H9 (cell line): ENCODE data around the gene PXDN. TPM values are rescaled to one million over a fixed set of nuclear protein-coding genes. Genes with fewer than 3 reads are reported as not detected.

Experiments
- DNase-seq: peaks from one replicate; pipeline ENCODE4 v3.0.0-alpha.2; 2017
- H2AFZ ChIP-seq: one replicate; pipeline ENCODE4 v1.6.1; 2013; ENCODE audit warnings: mild to moderate bottlenecking, low read length, control low read depth, moderate library complexity
- H2AK5ac ChIP-seq: 2 replicates; pipeline ENCODE4 v1.6.1; 2013; ENCODE audit warnings: low read length, control low read depth, mixed read lengths; ENCODE audit not compliant: insufficient read length
- H2BK120ac ChIP-seq: one replicate; pipeline ENCODE4 v1.6.1; 2013; ENCODE audit warnings: low read depth, mild to moderate bottlenecking, low read length, control low read depth, inconsistent platforms; ENCODE audit not compliant: poor library complexity, severe bottlenecking
- H2BK12ac ChIP-seq: 2 replicates; pipeline ENCODE4 v1.6.1; 2013; ENCODE audit warnings: low read length, control low read depth, mixed read lengths, low read depth; ENCODE audit not compliant: insufficient read length
- H2BK15ac ChIP-seq: 2 replicates; pipeline ENCODE4 v1.6.1; 2013; ENCODE audit warnings: low read depth, low read length, control low read depth
- H2BK20ac ChIP-seq: one replicate; pipeline ENCODE4 v1.6.1; 2013; ENCODE audit warnings: low read depth, mild to moderate bottlenecking, low read length, control low read depth, inconsistent platforms; ENCODE audit not compliant: poor library complexity, severe bottlenecking
- H2BK5ac ChIP-seq: 2 replicates; pipeline ENCODE4 v1.6.1; 2013; ENCODE audit warnings: low read length, control low read depth, mixed read lengths; ENCODE audit not compliant: insufficient read length
- H3K14ac ChIP-seq: 2 replicates; pipeline ENCODE4 v1.6.1; 2013; ENCODE audit warnings: low read length, control low read depth; ENCODE audit not compliant: insufficient read depth
- H3K18ac ChIP-seq: 2 replicates; pipeline ENCODE4 v1.6.1; 2013; ENCODE audit warnings: low read depth, mild to moderate bottlenecking, mixed read lengths, low read length, control low read depth; ENCODE audit not compliant: insufficient read length
- H3K23ac ChIP-seq: 2 replicates; pipeline ENCODE4 v1.6.1; 2013; ENCODE audit warnings: low read length, control low read depth, mixed read lengths, low read depth; ENCODE audit not compliant: insufficient read length
- H3K23me2 ChIP-seq: 2 replicates; pipeline ENCODE4 v1.6.1; 2013; ENCODE audit warnings: low read depth, mild to moderate bottlenecking, mixed read lengths, low read length, control low read depth; ENCODE audit not compliant: insufficient read length, poor library complexity, severe bottlenecking
- H3K27ac ChIP-seq: 2 replicates; pipeline ENCODE4 v1.5.1; 2013; ENCODE audit warnings: low read length, control low read depth, mixed read lengths, low read depth; ENCODE audit not compliant: insufficient read length
- H3K27me3 ChIP-seq: 2 replicates; pipeline ENCODE4 v1.6.1; 2013; ENCODE audit warnings: low read length, control low read depth, inconsistent platforms; ENCODE audit not compliant: insufficient read depth
- H3K4ac ChIP-seq: 2 replicates; pipeline ENCODE4 v1.6.1; 2013; ENCODE audit warnings: low read depth, mild to moderate bottlenecking, control low read depth, inconsistent platforms, low read length, moderate library complexity
- H3K4me1 ChIP-seq: 2 replicates; pipeline ENCODE4 v1.6.1; 2013; ENCODE audit warnings: low read length, control low read depth, inconsistent platforms; ENCODE audit not compliant: insufficient read depth
- H3K4me2 ChIP-seq: 2 replicates; pipeline ENCODE4 v1.6.1; 2013; ENCODE audit warnings: low read length, control low read depth, mixed read lengths; ENCODE audit not compliant: insufficient read length, insufficient read depth
- H3K56ac ChIP-seq: 2 replicates; pipeline ENCODE4 v1.6.1; 2013; ENCODE audit warnings: low read depth, mild to moderate bottlenecking, mixed read lengths, low read length, control low read depth; ENCODE audit not compliant: insufficient read length
- H3K79me1 ChIP-seq: 2 replicates; pipeline ENCODE4 v1.6.1; 2013; ENCODE audit warnings: low read depth, mild to moderate bottlenecking, moderate library complexity, low read length, control low read depth, inconsistent platforms; ENCODE audit not compliant: insufficient read depth, poor library complexity, severe bottlenecking
- H3K79me2 ChIP-seq: 2 replicates; pipeline ENCODE4 v1.6.1; 2013; ENCODE audit warnings: low read length, control low read depth, inconsistent platforms; ENCODE audit not compliant: insufficient read depth
- H3K9ac ChIP-seq: 2 replicates; pipeline ENCODE4 v1.6.1; 2013; ENCODE audit warnings: low read length, control low read depth, mixed read lengths; ENCODE audit not compliant: insufficient read length; ENCODE audit errors: extremely low read depth
- H3K9me3 ChIP-seq: one replicate; pipeline ENCODE4 v1.6.1; 2013; ENCODE audit warnings: low read depth, low read length, inconsistent platforms; ENCODE audit not compliant: control insufficient read depth
- H3T11ph ChIP-seq: one replicate; pipeline ENCODE4 v1.6.1; 2013; ENCODE audit warnings: mild to moderate bottlenecking, low read length, control low read depth, inconsistent platforms
- H4K20me1 ChIP-seq: one replicate; pipeline ENCODE4 v1.6.1; 2013; ENCODE audit not compliant: control insufficient read depth, insufficient read length, insufficient read depth
- H4K5ac ChIP-seq: 2 replicates; pipeline ENCODE4 v1.6.1; 2013; ENCODE audit warnings: low read depth, mild to moderate bottlenecking, mixed read lengths, low read length, control low read depth; ENCODE audit not compliant: insufficient read length
- H4K8ac ChIP-seq: replicated peaks from 2 replicates; pipeline ENCODE4 v1.6.1; 2013; ENCODE audit warnings: low read length, control low read depth, mixed read lengths, low read depth; ENCODE audit not compliant: insufficient read length
- H4K91ac ChIP-seq: 2 replicates; pipeline ENCODE4 v1.6.1; 2013; ENCODE audit warnings: low read depth, mild to moderate bottlenecking, moderate library complexity, mixed read lengths, low read length, control low read depth; ENCODE audit not compliant: insufficient read length
- H3K27ac Mint-ChIP-seq, 3 experiments: 2 replicates in 2 of 3; 3 replicates in 1 of 3; pipeline ENCODE4 v1.8.0; 2020 to 2021; ENCODE audit warnings: mixed read lengths in 3 of 3, mild to moderate bottlenecking in 1 of 3, moderate library complexity in 1 of 3
- H3K27me3 Mint-ChIP-seq: 2 replicates; pipeline ENCODE4 v1.8.0; 2021; ENCODE audit warnings: low read depth, mild to moderate bottlenecking, moderate library complexity, mixed read lengths
- H3K36me3 Mint-ChIP-seq, 3 experiments: 2 replicates in 2 of 3; 3 replicates in 1 of 3; pipeline ENCODE4 v1.8.0; 2020 to 2021; ENCODE audit warnings: low read depth in 3 of 3, mixed read lengths in 3 of 3; ENCODE audit not compliant: insufficient read depth in 1 of 3
- H3K4me1 Mint-ChIP-seq, 2 experiments: 2 replicates each; pipeline ENCODE4 v1.8.0; 2020; ENCODE audit warnings: mixed read lengths in 2 of 2
- H3K4me3 Mint-ChIP-seq, 2 experiments: 2 replicates in 1 of 2; 3 replicates in 1 of 2; pipeline ENCODE4 v1.8.0; 2020 to 2021; ENCODE audit warnings: mild to moderate bottlenecking in 2 of 2, mixed read lengths in 2 of 2, moderate library complexity in 1 of 2
- H3K9me3 Mint-ChIP-seq, 2 experiments: 2 replicates in 1 of 2; 3 replicates in 1 of 2; pipeline ENCODE4 v1.8.0; 2020; ENCODE audit warnings: mild to moderate bottlenecking in 2 of 2, mixed read lengths in 2 of 2, moderate library complexity in 1 of 2
- WGBS: extraction: QIAGEN DNeasy Blood & Tissue Kit; methylation state at CpG from one replicate; pipeline ENCODE4 v1.1.7; 2013; ENCODE audit warnings: missing lambda C conversion rate, low lambda C conversion rate, mixed read lengths; ENCODE audit not compliant: insufficient read length; ENCODE audit errors: extremely low coverage; 5-methylcytosine and 5-hydroxymethylcytosine counted together
- total RNA-seq: library from RNA; stranded (reverse); gene quantifications from 2 replicates; pipeline ENCODE4 v1.2.1, GENCODE V29; 2021
- TF ChIP-seq, protein P1 (sequence below): fragments of 200-600 bp; sonication (generic); conservative IDR thresholded peaks from 3 replicates; pipeline ENCODE4 v1.8.0; 2021; ENCODE audit warnings: antibody characterized with exemption, mild to moderate bottlenecking

Gene PXDN
- total RNA-seq, 1 experiment from 2014 or later = 146 TPM

DNA sequence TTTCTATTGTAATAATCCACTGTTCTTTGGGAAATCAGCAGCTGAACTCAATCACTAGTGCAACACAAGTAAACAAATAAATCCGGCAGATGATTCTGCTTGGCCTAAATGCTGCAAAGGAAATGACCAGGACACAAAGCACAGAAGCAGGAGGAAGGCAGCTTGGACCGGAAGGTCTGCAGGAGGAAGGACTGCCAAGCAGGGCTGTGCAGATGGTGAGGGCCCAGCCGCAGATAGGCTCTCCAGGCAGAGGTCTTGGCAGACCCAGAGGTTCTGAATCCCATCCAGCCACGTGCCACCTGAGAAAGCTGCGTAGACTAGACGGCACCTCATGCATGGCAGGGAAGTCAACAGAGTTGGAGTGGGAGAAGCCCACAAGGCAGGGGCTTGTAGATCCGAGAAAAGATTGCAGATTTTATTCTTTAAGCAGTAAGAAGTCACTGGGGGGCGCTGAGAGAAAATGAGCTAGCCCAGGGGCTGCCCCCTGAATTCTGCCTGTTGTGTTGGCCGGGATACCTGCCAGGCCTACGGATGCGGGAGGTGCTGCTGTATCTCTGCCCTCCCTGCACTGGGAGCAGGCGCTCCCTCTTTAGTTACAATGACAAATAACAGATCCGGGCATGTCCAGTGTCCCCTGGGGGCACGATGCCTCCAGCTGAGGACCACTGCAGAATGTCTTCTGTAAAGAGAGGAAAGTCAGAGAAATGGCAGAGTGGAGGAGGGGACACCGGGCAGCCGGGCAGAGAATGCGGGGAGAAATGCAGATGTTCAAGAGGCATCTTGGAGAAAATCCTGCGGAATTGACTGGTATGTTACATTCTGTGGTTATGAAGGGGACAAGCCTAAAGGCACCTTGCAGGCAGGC, 153.5 kb downstream of the PXDN start:
- Mint-ChIP-seq H3K36me3 (no peaks in the 10 kb centered on the region), H3K27ac (peak overlapping the region; percentile 8 to 84 (median 59); a peak in 6 of 7 replicates)

More for the DNA sequence above, 153.5 kb downstream of the PXDN start:
- Histone ChIP-seq H3K18ac (no peak overlapping the region), H3K4me1 (peaks cover 3% of the 10 kb centered on the region; the same call in 1 of the 2 replicates), H2AK5ac (no peak overlapping the region), H3K23ac (no peak overlapping the region), H3T11ph (no peak overlapping the region), H3K4ac (no peak overlapping the region), H4K20me1 (no peaks in the 10 kb centered on the region), H4K5ac (no peak overlapping the region), H2BK12ac (no peak overlapping the region), H4K8ac (no peak overlapping the region), H3K56ac (no peak overlapping the region), H2BK20ac (no peak overlapping the region), H2BK15ac (no peak overlapping the region), H3K9me3 (no peaks in the 10 kb centered on the region), H3K27ac (no peak overlapping the region), H3K14ac (no peak overlapping the region; the same call in 1 of the 2 replicates), H3K27me3 (no peaks in the 10 kb centered on the region), H4K91ac (no peak overlapping the region), H2BK5ac (no peak overlapping the region), H3K79me2 (no peaks in the 10 kb centered on the region; the same call in 1 of the 2 replicates), H3K9ac (no peak overlapping the region), H2AFZ (no peak overlapping the region), H3K23me2 (no peaks in the 10 kb centered on the region), H3K4me2 (no peak overlapping the region), H3K79me1 (no peaks in the 10 kb centered on the region), H2BK120ac (no peak overlapping the region)
- no CpG with 5 or more reads among the region's 18 CpGs for WGBS
- peak overlapping the region in 1 of 2 experiments; percentile 62; a peak in 2 of 5 replicates for H3K4me3 Mint-ChIP-seq
- DNase-seq = peak; percentile 63
- H3K4me1 Mint-ChIP-seq = peaks cover 16 to 20% of the 10 kb centered on the region in 2 experiments
- no peaks in the 10 kb centered on the region for H3K9me3 Mint-ChIP-seq
- TF ChIP-seq, protein P1, sequence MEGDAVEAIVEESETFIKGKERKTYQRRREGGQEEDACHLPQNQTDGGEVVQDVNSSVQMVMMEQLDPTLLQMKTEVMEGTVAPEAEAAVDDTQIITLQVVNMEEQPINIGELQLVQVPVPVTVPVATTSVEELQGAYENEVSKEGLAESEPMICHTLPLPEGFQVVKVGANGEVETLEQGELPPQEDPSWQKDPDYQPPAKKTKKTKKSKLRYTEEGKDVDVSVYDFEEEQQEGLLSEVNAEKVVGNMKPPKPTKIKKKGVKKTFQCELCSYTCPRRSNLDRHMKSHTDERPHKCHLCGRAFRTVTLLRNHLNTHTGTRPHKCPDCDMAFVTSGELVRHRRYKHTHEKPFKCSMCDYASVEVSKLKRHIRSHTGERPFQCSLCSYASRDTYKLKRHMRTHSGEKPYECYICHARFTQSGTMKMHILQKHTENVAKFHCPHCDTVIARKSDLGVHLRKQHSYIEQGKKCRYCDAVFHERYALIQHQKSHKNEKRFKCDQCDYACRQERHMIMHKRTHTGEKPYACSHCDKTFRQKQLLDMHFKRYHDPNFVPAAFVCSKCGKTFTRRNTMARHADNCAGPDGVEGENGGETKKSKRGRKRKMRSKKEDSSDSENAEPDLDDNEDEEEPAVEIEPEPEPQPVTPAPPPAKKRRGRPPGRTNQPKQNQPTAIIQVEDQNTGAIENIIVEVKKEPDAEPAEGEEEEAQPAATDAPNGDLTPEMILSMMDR = peak; percentile 41; the same call in 2 of the 3 replicates
- no peaks in the 10 kb centered on the region; the same call in 1 of the 2 replicates for H3K27me3 Mint-ChIP-seq
